ENCODE results near the gene DEGS2.

The DEGS2 gene

GRCh38 chr14:100147691-100148464, 11.6 kb downstream of the DEGS2 start:
- DNase-seq = no peak

GRCh38 chr14:100147181-100147631, 12.2 kb downstream of the DEGS2 start:
- peak; percentile 75 for DNase-seq

- peak; percentile 34 for DNase-seq
Measured at GRCh38 chr14:100146531-100147091, 12.8 kb downstream of the DEGS2 start.

GRCh38 chr14:100145682-100146464, 13.6 kb downstream of the DEGS2 start:
- DNase-seq = no peak

- DNase-seq = no peak
Measured at GRCh38 chr14:100144996-100145646, 14.3 kb downstream of the DEGS2 start.

- DNase-seq = no peak
Measured at GRCh38 chr14:100144645-100144995, 14.8 kb downstream of the DEGS2 start.

- no peak for DNase-seq
Measured at GRCh38 chr14:100143934-100144333, 15.5 kb downstream of the DEGS2 start.

- no peak for DNase-seq
Measured at GRCh38 chr14:100143523-100143922, 15.9 kb downstream of the DEGS2 start.

- DNase-seq = no peak
Measured at GRCh38 chr14:100142073-100143040, 17.1 kb downstream of the DEGS2 start.

GRCh38 chr14:100141098-100141497, 18.3 kb downstream of the DEGS2 start:
- no peak for DNase-seq

- DNase-seq = no peak
Measured at GRCh38 chr14:100140452-100141078, 18.9 kb downstream of the DEGS2 start.

GRCh38 chr14:100138955-100139354, 20.5 kb downstream of the DEGS2 start:
- DNase-seq = no peak

- DNase-seq = no peak
Measured at GRCh38 chr14:100138082-100138787, 21.2 kb downstream of the DEGS2 start.

GRCh38 chr14:100137173-100137572, 22.3 kb downstream of the DEGS2 start:
- DNase-seq = no peak

- no peak for DNase-seq
Measured at GRCh38 chr14:100135784-100136183, 23.7 kb downstream of the DEGS2 start.

- no peak for DNase-seq
Measured at GRCh38 chr14:100135073-100135472, 24.4 kb downstream of the DEGS2 start.

GRCh38 chr14:100134586-100134985, 24.9 kb downstream of the DEGS2 start:
- DNase-seq = no peak

GRCh38 chr14:100132903-100133510, 26.4 kb downstream of the DEGS2 start:
- DNase-seq = no peak

- DNase-seq = no peak
Measured at GRCh38 chr14:100132161-100132902, 27.1 kb downstream of the DEGS2 start.

GRCh38 chr14:100131181-100131580, 28.3 kb downstream of the DEGS2 start:
- DNase-seq = no peak
